Pancreas (tissue), 10 donors: ENCODE results near the gene VTN. TPM values are rescaled to one million over a fixed set of nuclear protein-coding genes. Genes with fewer than 3 reads are reported as not detected.

ENCODE experiments used
- ATAC-seq, 4 donors: fragments of 200-7000 bp; cut with Tn5 transposase; one replicate each; pipeline versions ENCODE4 v1.8.0 to v1.9.1; 2020; ENCODE audit warnings: mild to moderate bottlenecking in 4 of 4, moderate library complexity in 4 of 4
- DNase-seq, 6 donors: peaks; one replicate each; pipeline ENCODE4 v3.0.0-alpha.2; 2020
- FAIRE-seq: peaks from 2 replicates; lab custom pipeline; 2012; peaks lifted over from hg19 to GRCh38; lab: Jason Lieb, UNC
- H3K27ac ChIP-seq, 4 donors: fragments of 200-600 bp; sonication (generic); 1 replicate in 3 of 4; 2 replicates in 1 of 4; pipeline versions ENCODE4 v1.5.0 to v1.8.0; 2020
- H3K27me3 ChIP-seq, 4 donors: fragments of 200-600 bp; one replicate each; pipeline ENCODE4 v1.8.0; 2021
- H3K36me3 ChIP-seq, 3 donors: fragments of 200-600 bp; sonication (generic) in 1 of 3; one replicate each; pipeline versions ENCODE4 v1.5.0 to v1.8.0; 2020 to 2021
- H3K4me1 ChIP-seq, 3 donors: fragments of 200-600 bp; one replicate each; pipeline ENCODE4 v1.8.0; 2021
- H3K4me3 ChIP-seq, 4 donors: fragments of 200-600 bp; sonication (generic) in 2 of 4; one replicate each; pipeline versions ENCODE4 v1.5.0 to v1.8.0; 2020 to 2021
- H3K9me3 ChIP-seq, 4 donors: fragments of 200-600 bp; one replicate each; pipeline ENCODE4 v1.8.0; 2021
- CTCF ChIP-seq, 4 donors: fragments of 200-600 bp; sonication (generic) in 3 of 4; IDR thresholded peaks; one replicate each; pipeline versions ENCODE4 v1.5.0 to v1.8.0; 2021; ENCODE audit warnings: antibody characterized with exemption in 4 of 4
- WGBS, 2 donors: extraction: QIAGEN DNeasy Blood & Tissue Kit; methylation state at CpG; one replicate each; pipeline ENCODE4 v1.1.7; 2013; 5-methylcytosine and 5-hydroxymethylcytosine counted together
- intact Hi-C, 3 donors: fragments of 100-400 bp; cut with DNase I; formaldehyde crosslinking; loops; one replicate each; pipeline versions ENCODE4 v1.11.1 to v1.14.2; 2022
- microRNA-seq, 2 donors: library from miRNA; unstranded; fragments of <30 nt; microRNA quantifications; one replicate each; pipeline versions ENCODE4 to v1.1.0, GENCODE V29; 2019 to 2020
- polyA plus RNA-seq, 2 donors: library from polyadenylated mRNA; stranded (reverse); fragments of 200-250 nt; gene quantifications; one replicate each; pipeline ENCODE4 v1.2.3, GENCODE V29; 2013
- total RNA-seq, 6 donors: library from RNA; stranded (reverse); fragmentation: NEBNext Ultra II Directional in 4 of 6; extraction: Animal tissue kit (Norgen Biotek cat#: 25700) in 4 of 6; gene quantifications; one replicate each; pipeline versions ENCODE4 v1.2.1 to v1.2.4, GENCODE V29; 2021 to 2023
- donor health status: healthy with polysubstance abuse.
- donor health status: DM: no; HTN: no; CAD: no; lungs with moderate emphysema.
- donor health status: DM: no; HTN: no; CAD: no.
- donor health status: control.
- donor health status: control.
- donor health status: Bipolar disorder and iron deficiency.
- donor health status: DM: yes; HTN: yes; CAD: no.
- donor health status: DM: no; HTN: no; CAD: no.
- donor health status: DM: no; HTN: no; CAD: no.
- donor health status: DM: yes; HTN: yes; CAD: no.

Gene VTN
- total and polyA plus RNA-seq, 8 donors: 5.2 to 21.6 (median 12.1) TPM

GRCh38 chr17:28320215-28321061 lies 49.7 kb downstream of the VTN start:
- Histone ChIP-seq H3K9me3 (no peaks in the 10 kb centered on the region), H3K27ac (peak overlapping the region in 3 of 4 donors; percentile 87 to 97 (median 97)), H3K27me3 (no peaks in the 10 kb centered on the region), H3K36me3 (no peaks in the 10 kb centered on the region), H3K4me3 (peak overlapping the region; percentile 43 to 80 (median 72)), H3K4me1 (peaks cover 14 to 35% (median 34%) of the 10 kb centered on the region in 3 donors)
- intact Hi-C loops: no loop called here
- no peak for TF ChIP-seq CTCF (IDR thresholded peaks at IDR 0.05)
- DNase-seq (no peak), ATAC-seq (no peak), FAIRE-seq (no peak)
- WGBS, 2 donors: 35 to 40% methylated on average over 8 of the region's 8 CpGs

- Histone ChIP-seq H3K27ac (peak overlapping the region; percentile 84 to 97 (median 92)), H3K27me3 (no peaks in the 10 kb centered on the region), H3K4me1 (peaks cover 6 to 26% (median 25%) of the 10 kb centered on the region in 3 donors), H3K36me3 (no peaks in the 10 kb centered on the region), H3K4me3 (peak overlapping the region; percentile 43 to 80 (median 72)), H3K9me3 (no peaks in the 10 kb centered on the region)
- WGBS, 2 donors: 5% methylated on average over 7 of the region's 7 CpGs
- DNase-seq (no peak), ATAC-seq (peak in 3 of 4 donors; percentile 0 to 17 (median 8)), FAIRE-seq (no peak)
- TF ChIP-seq CTCF (IDR thresholded peaks at IDR 0.05): no peak
- intact Hi-C loops: no loop called here
Measured at GRCh38 chr17:28319598-28319935, 50.5 kb downstream of the VTN start.

GRCh38 chr17:28318759-28319597 lies 51.1 kb downstream of the VTN start, which contains the start of gene TMEM97:
Gene TMEM97 (plus strand): TSS chr17:28319200. CDS start chr17:28319240, 40 bp downstream.
- ATAC-seq (peak; percentile 86 to 96 (median 93)), DNase-seq (peak; percentile 96 to 99 (median 97)), FAIRE-seq (peak; percentile 41)
- Histone ChIP-seq H3K4me1 (peaks cover 4 to 20% (median 20%) of the 10 kb centered on the region in 3 donors), H3K36me3 (no peaks in the 10 kb centered on the region), H3K27ac (peak within 1 kb of the TSS; percentile 84 to 97 (median 92)), H3K27me3 (no peaks in the 10 kb centered on the region), H3K4me3 (peak within 1 kb of the TSS; percentile 43 to 80 (median 72)), H3K9me3 (no peaks in the 10 kb centered on the region)
- TF ChIP-seq CTCF (IDR thresholded peaks at IDR 0.05): no peak
- 0% methylated on average over 58 to 72 of the region's 72 CpGs for WGBS, 2 donors
- intact Hi-C loops: no loop called here

- 10% methylated on average over 40 of the region's 40 CpGs for WGBS, 2 donors
- H3K27me3 ChIP-seq: no peaks in the 10 kb centered on the region
- H3K9me3 ChIP-seq: no peaks in the 10 kb centered on the region
- ATAC-seq (peak; percentile 1 to 8 (median 4)), FAIRE-seq (no peak), DNase-seq (peak in 1 of 6 donors; percentile 46)
- H3K4me3 ChIP-seq: peak overlapping the region; percentile 14 to 80 (median 59)
- TF ChIP-seq CTCF (IDR thresholded peaks at IDR 0.05): no peak
- no peaks in the 10 kb centered on the region for H3K36me3 ChIP-seq
- intact Hi-C loops: no loop called here
- peaks cover 6 to 18% (median 15%) of the 10 kb centered on the region in 3 donors for H3K4me1 ChIP-seq
- H3K27ac ChIP-seq: peak overlapping the region; percentile 84 to 97 (median 92)
Measured at GRCh38 chr17:28317966-28318758, 51.9 kb downstream of the VTN start.

Small RNA genes within 50 kb of the gene (microRNA-seq; reads per million reads assigned to microRNA genes)
- 0.29 to 0.77 reads per million in 2 donors for gene MIR4723

Other genes with a start within 250 kb of the VTN start
- gene TMEM97, start 51.1 kb downstream of the VTN start, total RNA-seq: 100 to 1,000 TPM in 4 of 6 donors, 10 to 100 TPM in 2; 73.9 to 129 (median 113) TPM
- 10 to 100 TPM; 13.1 to 17.2 TPM for gene TMEM97, start 51.1 kb downstream of the VTN start, polyA plus RNA-seq
- 10 to 100 TPM; 42.3 to 52.4 (median 48.0) TPM for gene IFT20, start 34.8 kb downstream of the VTN start, total RNA-seq
- 10 to 100 TPM; 65.8 to 79.0 TPM for gene IFT20, start 34.8 kb downstream of the VTN start, polyA plus RNA-seq
- 10 to 100 TPM; 20.8 to 56.8 (median 31.8) TPM for gene TNFAIP1, start 34.5 kb downstream of the VTN start, total RNA-seq
- gene TNFAIP1, start 34.5 kb downstream of the VTN start, polyA plus RNA-seq: 10 to 100 TPM; 11.5 to 16.8 TPM
- gene POLDIP2, start 12.8 kb downstream of the VTN start, total RNA-seq: 10 to 100 TPM; 40.7 to 51.2 (median 42.5) TPM
- 10 to 100 TPM; 28.3 to 41.0 TPM for gene POLDIP2, start 12.8 kb downstream of the VTN start, polyA plus RNA-seq
- gene SEBOX, start 5.1 kb downstream of the VTN start, total RNA-seq: not detected
- gene SEBOX, start 5.1 kb downstream of the VTN start, polyA plus RNA-seq: not detected
- 10 to 100 TPM; 14.2 to 22.1 (median 17.4) TPM for gene SARM1, start 1.4 kb upstream of the VTN start, total RNA-seq
- 10 to 100 TPM; 15.7 to 19.0 TPM for gene SARM1, start 1.4 kb upstream of the VTN start, polyA plus RNA-seq
- gene SLC46A1, start 35.9 kb upstream of the VTN start, total RNA-seq: 10 to 100 TPM in 1 of 6 donors, 1 to 10 TPM in 5; 6.0 to 13.8 (median 7.4) TPM
- gene SLC46A1, start 35.9 kb upstream of the VTN start, polyA plus RNA-seq: 1 to 10 TPM; 5.8 to 7.8 TPM
- under 1 TPM in 3 of 6 donors, not detected in 3; 0.04 to 0.42 (median 0.06) TPM for gene SLC13A2, start 103.3 kb upstream of the VTN start, total RNA-seq
- gene SLC13A2, start 103.3 kb upstream of the VTN start, polyA plus RNA-seq: under 1 TPM in 1 of 2 donors, not detected in 1; 0.09 TPM
- under 1 TPM in 2 of 6 donors, not detected in 4; 0.09 to 0.19 TPM for gene FOXN1, start 136.0 kb upstream of the VTN start, total RNA-seq
- gene FOXN1, start 136.0 kb upstream of the VTN start, polyA plus RNA-seq: under 1 TPM in 1 of 2 donors, not detected in 1; 0.02 TPM
- 10 to 100 TPM in 4 of 6 donors, 1 to 10 TPM in 2; 9.3 to 17.9 (median 11.2) TPM for gene UNC119, start 182.3 kb upstream of the VTN start, total RNA-seq
- gene UNC119, start 182.3 kb upstream of the VTN start, polyA plus RNA-seq: 10 to 100 TPM; 18.1 to 31.1 TPM
- 10 to 100 TPM in 5 of 6 donors, 1 to 10 TPM in 1; 9.4 to 26.5 (median 15.9) TPM for gene PIGS, start 201.2 kb upstream of the VTN start, total RNA-seq
- 10 to 100 TPM in 1 of 2 donors, 1 to 10 TPM in 1; 9.2 to 24.0 TPM for gene PIGS, start 201.2 kb upstream of the VTN start, polyA plus RNA-seq
- 1 to 10 TPM in 5 of 6 donors, under 1 TPM in 1; 0.69 to 5.5 (median 1.8) TPM for gene ALDOC, start 206.6 kb upstream of the VTN start, total RNA-seq
- gene ALDOC, start 206.6 kb upstream of the VTN start, polyA plus RNA-seq: 1 to 10 TPM; 2.4 to 8.4 TPM
- 1 to 10 TPM in 5 of 6 donors, under 1 TPM in 1; 0.93 to 2.7 (median 1.7) TPM for gene SPAG5, start 228.7 kb upstream of the VTN start, total RNA-seq
- gene SPAG5, start 228.7 kb upstream of the VTN start, polyA plus RNA-seq: 1 to 10 TPM; 3.9 to 7.4 TPM
- 1 to 10 TPM; 2.2 to 6.1 (median 3.0) TPM for gene RSKR, start 243.9 kb upstream of the VTN start, total RNA-seq
- gene RSKR, start 243.9 kb upstream of the VTN start, polyA plus RNA-seq: 1 to 10 TPM; 3.9 to 6.9 TPM